Tibial nerve (tissue), 4 donors: Measurements from ENCODE around the gene RNF157.

ENCODE experiments used
- CTCF ChIP-seq, 5 experiments: fragments of 200-600 bp in 3 of 5; fragments of 450-650 bp in 2 of 5; sonication (generic) in 3 of 5; IDR thresholded peaks; one replicate each; pipeline ENCODE4 v1.5.1; 2016 to 2019; ENCODE audit warnings: antibody characterized with exemption in 5 of 5, mild to moderate bottlenecking in 3 of 5, moderate library complexity in 2 of 5
- EP300 ChIP-seq, 2 donors: sonication (generic); formaldehyde crosslinking; IDR thresholded peaks; one replicate each; pipeline ENCODE4 v1.6.1; 2017; ENCODE audit warnings: antibody characterized with exemption in 2 of 2, mild to moderate bottlenecking in 1 of 2

- TF ChIP-seq EP300 (IDR thresholded peaks at IDR 0.05) (no peak), CTCF (IDR thresholded peaks at IDR 0.05) (no peak)
Observed at GRCh38 chr17:76260669-76261068, 20.4 kb upstream of the RNF157 start.
